Measurements from ENCODE around the gene TRAPPC13. TPM values are rescaled to one million over a fixed set of nuclear protein-coding genes. Genes with fewer than 3 reads are reported as not detected.
A peak's percentile ranks its signal among the peaks of the same experiment; 100 is the strongest.
"Not testable (repeated sequence)": the region's sequence is repeated elsewhere in the genome, so short reads cannot be mapped to it uniquely, and the experiment has no call there.

TRAPPC13 gene
- total RNA-seq, 1 donor from 2014 or later = 16.3 TPM

GRCh38 chr5:65612298-65612907 is 12.4 kb upstream of the TRAPPC13 start:
- no peak for DNase-seq (ENCODE audit: low read depth)
- Mint-ChIP-seq H3K27me3 (ENCODE audit: low read depth, unreplicated experiment) (no peaks in the 10 kb centered on the region), H3K4me1 (ENCODE audit: low read depth, unreplicated experiment) (peaks cover 5% of the 10 kb centered on the region), H3K36me3 (ENCODE audit: low read depth, unreplicated experiment) (peaks cover 3% of the 10 kb centered on the region), H3K27ac (ENCODE audit: unreplicated experiment) (no peak overlapping the region), H3K9me3 (ENCODE audit: unreplicated experiment) (no peaks in the 10 kb centered on the region), H3K4me3 (ENCODE audit: unreplicated experiment) (no peak overlapping the region)
- no peak overlapping the region for H3K4me3 ChIP-seq (ENCODE audit: insufficient read depth, low read depth, low read length)
- H2AFZ ChIP-seq (ENCODE audit: low read depth, low read length) = no peak overlapping the region
- H3K9me3 ChIP-seq (ENCODE audit: insufficient read depth, low read depth, low read length) = no peaks in the 10 kb centered on the region
- peak overlapping the region; percentile 57 for H3K27ac ChIP-seq (ENCODE audit: low read depth, low read length)
- peak overlapping the region; percentile 25 for H3K4me2 ChIP-seq (ENCODE audit: low read length)
- no peak for TF ChIP-seq EZH2 (IDR thresholded peaks at IDR 0.05; ENCODE audit: insufficient read depth, low read length)
- no peak for TF ChIP-seq CTCF (IDR thresholded peaks at IDR 0.05; ENCODE audit: insufficient read depth, low read depth, low read length)
- FAIRE-seq = no peak
- no peak overlapping the region for H3K9ac ChIP-seq (ENCODE audit: low read length)
- peaks cover 4% of the 10 kb centered on the region for H3K4me1 ChIP-seq (ENCODE audit: insufficient read depth, low read length)
- peaks cover 24% of the 10 kb centered on the region for H3K36me3 ChIP-seq (ENCODE audit: insufficient read depth, low read length)
- H4K20me1 ChIP-seq (ENCODE audit: insufficient read depth, low read length) = no peaks in the 10 kb centered on the region
- H3K79me2 ChIP-seq (ENCODE audit: insufficient read depth, low read length) = peaks cover 10% of the 10 kb centered on the region
- H3K27me3 ChIP-seq (ENCODE audit: insufficient read depth, low read length) = no peaks in the 10 kb centered on the region

DNA sequence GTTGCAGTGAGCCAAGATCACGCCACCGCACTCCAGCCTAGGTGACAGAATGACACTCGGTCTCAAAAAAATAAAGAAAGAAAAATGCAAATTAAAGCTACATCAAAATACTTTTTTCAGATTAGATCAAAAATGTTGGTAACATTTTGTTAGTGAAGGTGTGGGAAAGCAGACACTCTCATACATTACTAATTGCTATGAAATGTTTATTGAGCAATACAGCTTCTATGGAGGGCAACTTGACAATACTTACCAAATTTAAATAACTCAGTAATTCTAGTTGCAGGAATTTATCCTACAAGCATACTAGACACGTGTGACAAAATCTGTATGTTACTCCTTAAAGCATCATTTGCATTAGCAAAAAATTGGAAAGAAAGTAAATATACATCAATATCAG is 4.8 kb upstream of the TRAPPC13 start:
- no peaks in the 10 kb centered on the region for H3K9me3 ChIP-seq (ENCODE audit: insufficient read depth, low read depth, low read length)
- H3K4me2 ChIP-seq (ENCODE audit: low read length) = no peak overlapping the region
- H3K4me1 Mint-ChIP-seq (ENCODE audit: low read depth, unreplicated experiment) = peaks cover 5% of the 10 kb centered on the region
- peaks cover 3% of the 10 kb centered on the region for H3K36me3 ChIP-seq (ENCODE audit: insufficient read depth, low read length)
- H4K20me1 ChIP-seq (ENCODE audit: insufficient read depth, low read length) = peaks cover 20% of the 10 kb centered on the region
- DNase-seq (ENCODE audit: low read depth) (no peak), FAIRE-seq (no peak)
- no peak overlapping the region for H3K4me3 Mint-ChIP-seq (ENCODE audit: unreplicated experiment)
- H3K27me3 ChIP-seq (ENCODE audit: insufficient read depth, low read length) = no peaks in the 10 kb centered on the region
- H3K36me3 Mint-ChIP-seq (ENCODE audit: low read depth, unreplicated experiment) = peaks cover 2% of the 10 kb centered on the region
- no peak overlapping the region for H3K4me3 ChIP-seq (ENCODE audit: insufficient read depth, low read depth, low read length)
- no peak overlapping the region for H3K27ac ChIP-seq (ENCODE audit: low read depth, low read length)
- no peak overlapping the region for H3K9ac ChIP-seq (ENCODE audit: low read length)
- TF ChIP-seq CTCF (IDR thresholded peaks at IDR 0.05; ENCODE audit: insufficient read depth, low read depth, low read length) (no peak), EZH2 (IDR thresholded peaks at IDR 0.05; ENCODE audit: insufficient read depth, low read length) (no peak)
- H3K27me3 Mint-ChIP-seq (ENCODE audit: low read depth, unreplicated experiment) = no peaks in the 10 kb centered on the region
- no peak overlapping the region for H2AFZ ChIP-seq (ENCODE audit: low read depth, low read length)
- H3K4me1 ChIP-seq (ENCODE audit: insufficient read depth, low read length) = no peaks in the 10 kb centered on the region
- no peaks in the 10 kb centered on the region for H3K9me3 Mint-ChIP-seq (ENCODE audit: unreplicated experiment)
- H3K27ac Mint-ChIP-seq (ENCODE audit: unreplicated experiment) = no peak overlapping the region
- H3K79me2 ChIP-seq (ENCODE audit: insufficient read depth, low read length) = peaks cover 68% of the 10 kb centered on the region

DNA sequence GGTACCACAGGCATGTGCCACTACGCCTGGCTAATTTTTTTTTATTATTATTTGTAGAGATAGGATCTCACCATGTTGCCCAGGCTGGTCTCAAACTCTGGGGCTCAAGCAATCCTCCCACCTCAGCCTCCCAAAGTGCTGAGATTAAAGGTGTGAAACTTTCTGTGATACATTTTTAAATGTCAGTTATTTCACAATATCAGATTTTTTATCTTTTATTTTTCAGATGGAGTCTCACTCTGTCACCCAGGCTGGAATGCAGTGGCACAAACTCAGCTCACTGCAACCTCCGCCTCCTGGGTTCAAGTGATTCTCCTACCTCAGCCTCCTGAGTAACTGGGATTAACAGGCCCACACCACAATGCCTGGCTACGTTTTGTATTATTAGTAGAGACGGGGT is 2.9 kb upstream of the TRAPPC13 start:
- H3K27me3 ChIP-seq (ENCODE audit: insufficient read depth, low read length); H3K9me3 Mint-ChIP-seq (ENCODE audit: unreplicated experiment); H3K27me3 Mint-ChIP-seq (ENCODE audit: low read depth, unreplicated experiment); H3K4me1 ChIP-seq (ENCODE audit: insufficient read depth, low read length); DNase-seq (ENCODE audit: low read depth); H3K36me3 Mint-ChIP-seq (ENCODE audit: low read depth, unreplicated experiment); H3K4me1 Mint-ChIP-seq (ENCODE audit: low read depth, unreplicated experiment); H3K27ac Mint-ChIP-seq (ENCODE audit: unreplicated experiment); H3K36me3 ChIP-seq (ENCODE audit: insufficient read depth, low read length); H3K27ac ChIP-seq (ENCODE audit: low read depth, low read length); H2AFZ ChIP-seq (ENCODE audit: low read depth, low read length); H3K4me3 ChIP-seq (ENCODE audit: insufficient read depth, low read depth, low read length); FAIRE-seq; H3K9me3 ChIP-seq (ENCODE audit: insufficient read depth, low read depth, low read length); H3K9ac ChIP-seq (ENCODE audit: low read length): not testable (repeated sequence)
- H3K79me2 ChIP-seq (ENCODE audit: insufficient read depth, low read length) = peaks cover 80% of the 10 kb centered on the region
- H3K4me2 ChIP-seq (ENCODE audit: low read length) = peak overlapping the region; percentile 89
- H4K20me1 ChIP-seq (ENCODE audit: insufficient read depth, low read length) = peaks cover 20% of the 10 kb centered on the region
- peak overlapping the region; percentile 73 for H3K4me3 Mint-ChIP-seq (ENCODE audit: unreplicated experiment)

Measured in astrocyte (in vitro differentiated cells and primary cell).